Ishikawa (cell line): Measurements from ENCODE around the gene PSME2.

Experiments
- CEBPB ChIP-seq: IDR thresholded peaks from 2 replicates; pipeline ENCODE4 v1.6.1; 2012
- CREB1 ChIP-seq: IDR thresholded peaks from 2 replicates; pipeline ENCODE4 v1.6.1; 2012; ENCODE audit warnings: low read depth
- EP300 ChIP-seq: IDR thresholded peaks from 2 replicates; pipeline ENCODE4 v1.6.1; 2012; ENCODE audit warnings: borderline replicate concordance
- MAX ChIP-seq: IDR thresholded peaks from 2 replicates; pipeline ENCODE4 v1.6.1; 2012
- RAD21 ChIP-seq: IDR thresholded peaks from 2 replicates; pipeline ENCODE4 v1.6.1; 2012; ENCODE audit warnings: low read depth
- REST ChIP-seq: IDR thresholded peaks from 2 replicates; pipeline ENCODE4 v1.6.1; 2012; ENCODE audit warnings: low read depth, mild to moderate bottlenecking
- TAF1 ChIP-seq: IDR thresholded peaks from 2 replicates; pipeline ENCODE4 v1.6.1; 2012; ENCODE audit warnings: low read depth, mild to moderate bottlenecking
- TCF12 ChIP-seq: IDR thresholded peaks from 2 replicates; pipeline ENCODE4 v1.6.1; 2012; ENCODE audit warnings: low read depth
- YY1 ChIP-seq: IDR thresholded peaks from 2 replicates; pipeline ENCODE4 v1.6.1; 2012; ENCODE audit warnings: low read depth

GRCh38 chr14:24121210-24121609 lies 25.2 kb downstream of the PSME2 start:
- TF ChIP-seq TCF12 = no peak
- no peak for TF ChIP-seq MAX
- TF ChIP-seq RAD21 = no peak
- TF ChIP-seq CREB1 = no peak
- no peak for TF ChIP-seq REST
- TF ChIP-seq YY1 = no peak
- no peak for TF ChIP-seq CEBPB
- no peak for TF ChIP-seq EP300
- TF ChIP-seq TAF1 = no peak
